HL-60 (cell line): ENCODE data around the gene PERP.

ENCODE experiments used
- CTCF ChIP-seq: IDR thresholded peaks from one replicate; pipeline ENCODE4 v1.5.1; 2011; ENCODE audit warnings: low read length, control low read depth, inconsistent platforms; ENCODE audit not compliant: insufficient read depth
- GABPA ChIP-seq: IDR thresholded peaks from 2 replicates; pipeline ENCODE4 v1.6.1; 2012; ENCODE audit warnings: low read depth
- REST ChIP-seq: IDR thresholded peaks from 2 replicates; pipeline ENCODE4 v1.6.1; 2012; ENCODE audit warnings: low read depth; ENCODE audit not compliant: insufficient replicate concordance

GRCh38 chr6:138106665-138107077, 548 bp downstream of the PERP start:
- TF ChIP-seq CTCF, result no peak
- TF ChIP-seq GABPA, result no peak
- no peak for TF ChIP-seq REST
